Measurements from ENCODE around the gene UBR3.

UBR3 gene

DNA sequence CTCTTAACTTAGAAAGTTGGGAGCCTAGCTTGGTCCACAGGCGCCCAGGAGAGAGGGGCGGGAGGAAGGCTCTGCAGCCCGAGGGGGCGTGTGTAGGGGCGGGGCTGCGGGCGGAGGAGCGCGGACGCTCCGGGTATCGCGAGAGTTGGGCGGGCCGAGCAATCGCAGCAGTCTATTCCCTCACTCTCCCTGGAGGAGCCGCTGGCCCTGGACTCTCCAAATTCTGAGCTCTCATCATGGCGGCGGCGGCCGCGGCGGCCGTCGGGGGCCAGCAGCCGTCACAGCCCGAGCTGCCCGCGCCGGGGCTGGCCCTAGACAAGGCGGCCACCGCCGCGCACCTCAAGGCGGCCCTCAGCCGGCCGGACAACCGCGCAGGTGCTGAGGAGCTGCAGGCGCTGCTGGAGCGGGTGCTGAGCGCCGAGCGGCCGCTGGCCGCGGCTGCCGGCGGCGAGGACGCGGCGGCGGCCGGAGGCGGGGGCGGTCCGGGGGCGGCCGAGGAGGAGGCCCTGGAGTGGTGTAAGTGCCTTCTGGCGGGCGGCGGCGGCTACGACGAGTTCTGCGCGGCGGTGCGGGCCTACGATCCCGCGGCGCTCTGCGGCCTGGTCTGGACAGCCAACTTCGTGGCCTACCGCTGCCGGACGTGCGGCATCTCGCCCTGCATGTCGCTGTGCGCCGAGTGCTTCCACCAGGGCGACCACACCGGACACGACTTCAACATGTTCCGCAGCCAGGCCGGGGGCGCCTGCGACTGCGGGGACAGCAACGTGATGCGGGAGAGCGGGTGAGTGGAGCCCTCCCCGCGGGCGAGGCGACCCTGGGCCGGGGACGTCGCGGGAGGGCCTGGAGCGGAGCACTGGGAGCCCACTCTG is at the start of gene UBR3:
Gene UBR3 (plus strand): TSS at position 183 of the 869 bp plus-strand sequence. CDS start 54 bp downstream, at position 237.
- Mint-ChIP-seq H3K36me3 (ENCODE audit: low read depth) (peaks cover 19% of the 10 kb centered on the region), H3K27me3 (ENCODE audit: low read depth) (peaks cover 5% of the 10 kb centered on the region), H3K27ac (peak within 1 kb of the TSS; percentile 78 to 94 (median 93)), H3K4me3 (peak within 1 kb of the TSS; percentile 92 to 98 (median 97)), H3K9me3 (no peaks in the 10 kb centered on the region), H3K4me1 (peaks cover 49% of the 10 kb centered on the region)
- TF ChIP-seq, protein P1, sequence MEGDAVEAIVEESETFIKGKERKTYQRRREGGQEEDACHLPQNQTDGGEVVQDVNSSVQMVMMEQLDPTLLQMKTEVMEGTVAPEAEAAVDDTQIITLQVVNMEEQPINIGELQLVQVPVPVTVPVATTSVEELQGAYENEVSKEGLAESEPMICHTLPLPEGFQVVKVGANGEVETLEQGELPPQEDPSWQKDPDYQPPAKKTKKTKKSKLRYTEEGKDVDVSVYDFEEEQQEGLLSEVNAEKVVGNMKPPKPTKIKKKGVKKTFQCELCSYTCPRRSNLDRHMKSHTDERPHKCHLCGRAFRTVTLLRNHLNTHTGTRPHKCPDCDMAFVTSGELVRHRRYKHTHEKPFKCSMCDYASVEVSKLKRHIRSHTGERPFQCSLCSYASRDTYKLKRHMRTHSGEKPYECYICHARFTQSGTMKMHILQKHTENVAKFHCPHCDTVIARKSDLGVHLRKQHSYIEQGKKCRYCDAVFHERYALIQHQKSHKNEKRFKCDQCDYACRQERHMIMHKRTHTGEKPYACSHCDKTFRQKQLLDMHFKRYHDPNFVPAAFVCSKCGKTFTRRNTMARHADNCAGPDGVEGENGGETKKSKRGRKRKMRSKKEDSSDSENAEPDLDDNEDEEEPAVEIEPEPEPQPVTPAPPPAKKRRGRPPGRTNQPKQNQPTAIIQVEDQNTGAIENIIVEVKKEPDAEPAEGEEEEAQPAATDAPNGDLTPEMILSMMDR (IDR thresholded peaks at IDR 0.05; ENCODE audit: unreplicated experiment in 3 of 3) = no peak

- TF ChIP-seq, protein P1 (IDR thresholded peaks at IDR 0.05; ENCODE audit: unreplicated experiment in 3 of 3) = no peak
- no peaks in the 10 kb centered on the region for H3K9me3 Mint-ChIP-seq
- H3K4me3 Mint-ChIP-seq = no peak overlapping the region
- peaks cover 7% of the 10 kb centered on the region for H3K36me3 Mint-ChIP-seq (ENCODE audit: low read depth)
- peak overlapping the region; percentile 1 to 67 (median 15) for H3K27ac Mint-ChIP-seq
- no peaks in the 10 kb centered on the region for H3K27me3 Mint-ChIP-seq (ENCODE audit: low read depth)
- H3K4me1 Mint-ChIP-seq = peaks cover 14% of the 10 kb centered on the region
Observed at GRCh38 chr2:169778446-169778845, 48.8 kb upstream of the UBR3 start.

DNA sequence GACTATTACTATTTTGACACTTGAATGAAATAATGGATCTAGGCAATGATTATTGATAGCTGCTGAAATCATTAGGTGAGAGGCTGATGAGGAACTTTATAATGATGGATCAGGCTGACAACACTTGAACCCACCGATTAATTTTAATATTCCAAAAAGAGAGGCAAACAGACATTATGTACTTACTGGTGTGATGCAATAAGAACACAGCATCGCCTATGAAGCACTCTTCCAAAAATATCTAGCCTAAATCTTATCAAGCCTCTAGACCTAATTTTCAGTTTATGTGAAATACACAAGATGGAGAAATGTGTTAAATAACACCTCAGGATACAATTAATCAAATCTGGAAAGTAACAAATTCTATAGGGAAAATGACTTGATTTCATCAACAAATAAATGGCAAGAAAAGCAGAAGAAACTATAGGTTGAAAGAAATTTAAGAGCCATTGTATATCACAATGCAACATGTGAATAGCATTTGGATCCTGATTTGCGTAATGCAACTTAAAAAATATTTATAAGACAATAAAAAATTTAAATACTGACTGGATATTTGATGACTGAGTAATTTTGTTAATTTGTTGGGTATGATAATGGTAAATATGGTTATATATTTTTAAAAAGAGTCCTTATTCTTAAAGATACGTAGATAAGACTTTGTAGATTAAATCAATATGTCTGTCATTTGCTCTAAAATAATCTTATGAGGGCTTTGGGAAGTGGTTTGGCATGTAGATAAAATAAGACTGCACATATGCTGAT is 45.8 kb upstream of the UBR3 start:
- TF ChIP-seq, protein P1 (IDR thresholded peaks at IDR 0.05; ENCODE audit: unreplicated experiment in 3 of 3) = no peak
- H3K4me1 Mint-ChIP-seq = peaks cover 5% of the 10 kb centered on the region
- H3K4me3 Mint-ChIP-seq = no peak overlapping the region
- no peaks in the 10 kb centered on the region for H3K27me3 Mint-ChIP-seq (ENCODE audit: low read depth)
- H3K27ac Mint-ChIP-seq = no peak overlapping the region
- peaks cover 7% of the 10 kb centered on the region for H3K36me3 Mint-ChIP-seq (ENCODE audit: low read depth)
- no peaks in the 10 kb centered on the region for H3K9me3 Mint-ChIP-seq

DNA sequence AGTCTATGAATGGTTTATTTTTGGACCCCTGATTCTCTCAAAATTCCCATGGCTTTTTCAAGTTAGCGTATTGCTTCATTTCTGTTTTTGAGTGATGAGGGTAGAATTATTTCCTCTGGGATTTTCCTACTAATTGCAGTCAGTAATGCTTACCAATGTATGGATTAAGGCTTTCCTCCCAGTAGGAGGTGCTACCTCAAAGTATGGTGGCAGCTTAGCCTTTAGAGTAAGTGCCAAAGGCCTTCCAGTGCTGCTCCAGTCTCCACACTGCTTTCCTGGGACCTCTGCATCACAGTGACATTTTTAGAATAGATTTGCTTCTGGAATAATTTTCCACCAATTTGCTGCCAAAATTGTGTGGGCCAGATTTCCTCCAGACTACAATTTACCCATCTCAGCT is 44.7 kb upstream of the UBR3 start:
- Mint-ChIP-seq H3K4me3 (no peak overlapping the region), H3K36me3 (ENCODE audit: low read depth) (peaks cover 7% of the 10 kb centered on the region), H3K9me3 (no peaks in the 10 kb centered on the region), H3K4me1 (no peaks in the 10 kb centered on the region), H3K27ac (no peak overlapping the region), H3K27me3 (ENCODE audit: low read depth) (no peaks in the 10 kb centered on the region)
- TF ChIP-seq, protein P1 (IDR thresholded peaks at IDR 0.05; ENCODE audit: unreplicated experiment in 3 of 3) = no peak

GRCh38 chr2:169790581-169790980 is 36.7 kb upstream of the UBR3 start:
- Mint-ChIP-seq H3K4me1 (no peaks in the 10 kb centered on the region), H3K9me3 (no peaks in the 10 kb centered on the region), H3K27me3 (ENCODE audit: low read depth) (peaks cover 5% of the 10 kb centered on the region), H3K27ac (no peak overlapping the region), H3K4me3 (no peak overlapping the region), H3K36me3 (ENCODE audit: low read depth) (no peaks in the 10 kb centered on the region)
- TF ChIP-seq, protein P1 (IDR thresholded peaks at IDR 0.05; ENCODE audit: unreplicated experiment in 3 of 3) = no peak
